B cell (primary cell): ENCODE results near the gene ARRDC5. TPM values are rescaled to one million over a fixed set of nuclear protein-coding genes. Genes with fewer than 3 reads are reported as not detected.

Source experiments
- ATAC-seq: fragments of 200-7000 bp; cut with Tn5 transposase; one replicate; pipeline ENCODE4 v1.10.0; 2021; ENCODE audit warnings: low read depth, mild to moderate bottlenecking, moderate number of reproducible peaks, moderate library complexity
- CTCF ChIA-PET: fragments of 350-600 bp; sonication (Branson Sonifier 250); formaldehyde crosslinking; loops from one replicate; lab custom pipeline; 2021; ENCODE audit warnings: antibody characterized with exemption, inconsistent platforms; lab: Charles Lee
- POLR2A ChIA-PET: fragments of 350-600 bp; sonication (Branson Sonifier 250); formaldehyde crosslinking; loops from one replicate; lab custom pipeline; 2021; ENCODE audit warnings: antibody characterized with exemption; lab: Charles Lee
- DNase-seq: peaks from one replicate; pipeline ENCODE4 v3.0.0; 2013
- H2AFZ ChIP-seq: 2 replicates; pipeline ENCODE4 v1.6.1; 2012; ENCODE audit warnings: mild to moderate bottlenecking, low read depth, low read length; ENCODE audit not compliant: insufficient read depth, poor library complexity, severe bottlenecking
- H3K27ac ChIP-seq, 2 donors: 1 replicate in 1 of 2; 2 replicates in 1 of 2; pipeline ENCODE4 v1.5.1; 2012 to 2013; ENCODE audit warnings: low read length in 2 of 2, mild to moderate bottlenecking in 2 of 2, moderate library complexity in 1 of 2
- H3K27me3 ChIP-seq, 4 experiments: fragments of 200-600 bp in 1 of 4; sonication (generic) in 1 of 4; replicated peaks in 1 of 4; 1 replicate in 2 of 4; 2 replicates in 2 of 4; pipeline versions ENCODE4 v1.6.1 to v1.7.0; 2013 to 2016; ENCODE audit warnings: low read length in 3 of 4, mild to moderate bottlenecking in 2 of 4, mixed read lengths in 1 of 4, moderate library complexity in 1 of 4; ENCODE audit not compliant: insufficient read depth in 4 of 4, control insufficient read depth in 3 of 4; ENCODE audit errors: control extremely low read depth in 1 of 4
- H3K36me3 ChIP-seq, 2 experiments: replicated peaks in 1 of 2; 1 replicate in 1 of 2; 2 replicates in 1 of 2; pipeline versions ENCODE4 v1.6.1 to v1.7.1; 2013; ENCODE audit warnings: low read length in 1 of 2; ENCODE audit not compliant: insufficient read depth in 2 of 2, control insufficient read depth in 1 of 2; ENCODE audit errors: control extremely low read depth in 1 of 2, extremely low read depth in 1 of 2
- H3K4me1 ChIP-seq, 2 donors: fragments of 200-600 bp in 1 of 2; sonication (generic) in 1 of 2; 1 replicate in 1 of 2; 2 replicates in 1 of 2; pipeline versions ENCODE4 v1.5.1 to v1.6.1; 2013 to 2017; ENCODE audit warnings: low read length in 2 of 2; ENCODE audit not compliant: control insufficient read depth in 2 of 2, insufficient read depth in 2 of 2
- H3K4me2 ChIP-seq: replicated peaks from 2 replicates; pipeline ENCODE3; 2012; ENCODE audit warnings: mild to moderate bottlenecking, low read depth, low read length; ENCODE audit not compliant: poor library complexity, severe bottlenecking
- H3K4me3 ChIP-seq, 5 experiments: fragments of 200-600 bp in 1 of 5; sonication (generic) in 1 of 5; 1 replicate in 3 of 5; 2 replicates in 2 of 5; pipeline versions ENCODE4 v1.5.1 to v1.7.0; 2011 to 2016; ENCODE audit warnings: low read length in 4 of 5, mild to moderate bottlenecking in 4 of 5, low read depth in 2 of 5, control low read depth in 1 of 5, moderate library complexity in 1 of 5; ENCODE audit not compliant: insufficient read depth in 1 of 5; ENCODE audit errors: control extremely low read depth in 1 of 5, extremely low read depth in 1 of 5
- H3K79me2 ChIP-seq: fragments of 200-600 bp; sonication (generic); one replicate; pipeline ENCODE4 v1.6.0; 2016; ENCODE audit warnings: low read length; ENCODE audit not compliant: control insufficient read depth, insufficient read depth
- H3K9ac ChIP-seq: fragments of 200-600 bp; sonication (generic); 2 replicates; pipeline ENCODE4 v1.6.1; 2017; ENCODE audit warnings: mild to moderate bottlenecking, low read length, moderate library complexity
- H3K9me3 ChIP-seq, 3 donors: one replicate each; pipeline versions ENCODE4 v1.6.1 to v1.7.1; 2013; ENCODE audit warnings: low read length in 2 of 3; ENCODE audit not compliant: control insufficient read depth in 2 of 3, insufficient read depth in 1 of 3; ENCODE audit errors: control extremely low read depth in 1 of 3
- H4K20me1 ChIP-seq: 2 replicates; pipeline ENCODE4 v1.6.0; 2012; ENCODE audit warnings: mild to moderate bottlenecking, low read length; ENCODE audit not compliant: insufficient read depth, control insufficient read depth, poor library complexity, severe bottlenecking
- H3K27ac Mint-ChIP-seq: one replicate; pipeline ENCODE4 v1.8.0; 2021; ENCODE audit warnings: mixed read lengths
- H3K27me3 Mint-ChIP-seq: one replicate; pipeline ENCODE4 v1.8.0; 2021; ENCODE audit warnings: mixed read lengths
- H3K4me1 Mint-ChIP-seq: one replicate; pipeline ENCODE4 v1.8.0; 2021; ENCODE audit warnings: mixed read lengths
- H3K4me3 Mint-ChIP-seq: one replicate; pipeline ENCODE4 v1.8.0; 2021; ENCODE audit warnings: mixed read lengths
- H3K9me3 Mint-ChIP-seq: one replicate; pipeline ENCODE4 v1.8.0; 2022; ENCODE audit warnings: mixed read lengths; ENCODE audit not compliant: insufficient read depth
- CTCF ChIP-seq: fragments of 200-600 bp; IDR thresholded peaks from one replicate; pipeline ENCODE4 v1.8.0; 2022; ENCODE audit warnings: antibody characterized with exemption, mild to moderate bottlenecking
- EZH2 ChIP-seq: IDR thresholded peaks from 2 replicates; pipeline ENCODE4 v1.6.1; 2012; ENCODE audit warnings: borderline replicate concordance, low read depth, mild to moderate bottlenecking, moderate library complexity, low read length; ENCODE audit not compliant: insufficient read depth, poor library complexity, severe bottlenecking
- WGBS: methylation state at CpG from one replicate; pipeline ENCODE4 v1.1.5; 2013; ENCODE audit warnings: missing lambda C conversion rate; ENCODE audit not compliant: insufficient coverage; 5-methylcytosine and 5-hydroxymethylcytosine counted together
- intact Hi-C: fragments of 100-400 bp; cut with micrococcal nuclease; formaldehyde crosslinking; loops from one replicate; pipeline ENCODE4 v1.10.0; 2022
- polyA plus RNA-seq: library from polyadenylated mRNA; depleted of rRNA; stranded (reverse); fragments of >200 nt; gene quantifications from 2 replicates; pipeline ENCODE4 v1.2.3, GENCODE V29; 2012
- total RNA-seq, 2 donors: library from RNA; stranded (reverse); fragments of 120-200 nt in 1 of 2; gene quantifications; 1 replicate in 1 of 2; 2 replicates in 1 of 2; pipeline versions ENCODE4 v1.2.3 to v1.2.4, GENCODE V29; 2013 to 2022

Gene ARRDC5
- total and polyA plus RNA-seq, 2 donors (not counting 1 experiment from before 2014, with no cell fraction given) = 10.2 to 13.2 TPM

GRCh38 chr19:4873930-4874329 lies 28.8 kb downstream of the ARRDC5 start:
- H3K36me3 ChIP-seq = no peaks in the 10 kb centered on the region
- peaks cover 12% of the 10 kb centered on the region for H3K79me2 ChIP-seq
- no peak overlapping the region for H3K4me2 ChIP-seq
- Mint-ChIP-seq H3K27me3 (peaks cover 6% of the 10 kb centered on the region), H3K4me1 (peaks cover 10% of the 10 kb centered on the region), H3K4me3 (no peak overlapping the region), H3K9me3 (no peaks in the 10 kb centered on the region), H3K27ac (no peak overlapping the region)
- no peak overlapping the region for H3K9ac ChIP-seq
- DNase-seq = no peak
- intact Hi-C loops = no loop called here
- TF ChIP-seq EZH2 = no peak
- no peak for TF ChIP-seq CTCF
- H2AFZ ChIP-seq = no peak overlapping the region
- POLR2A ChIA-PET = no interaction called here
- peaks cover 0 to 14% (median 1%) of the 10 kb centered on the region in 4 experiments for H3K27me3 ChIP-seq
- H3K27ac ChIP-seq = no peak overlapping the region
- ATAC-seq = no peak
- 92% methylated on average over 3 of the region's 3 CpGs for WGBS
- no peaks in the 10 kb centered on the region for H3K9me3 ChIP-seq
- peaks cover 13 to 23% of the 10 kb centered on the region in 2 donors for H3K4me1 ChIP-seq
- H3K4me3 ChIP-seq = no peak overlapping the region
- CTCF ChIA-PET = interaction anchor here (0.7 to 13.6 kb wide), 7 partner anchors 37 to 169 kb away, joined by 3 to 219 read pairs (median 5); partner anchors contain the start of genes KDM4B and UHRF1
- H4K20me1 ChIP-seq = peaks cover 6% of the 10 kb centered on the region

GRCh38 chr19:4871711-4872110 lies 31.0 kb downstream of the ARRDC5 start:
- ChIA-PET POLR2A (interaction anchor here (0.7 kb wide), 1 partner anchor 714 kb away, joined by 4 read pairs; no protein-coding TSS in a partner anchor), CTCF (interaction anchor here (0.7 to 13.6 kb wide), 13 partner anchors 8 to 159 kb away, joined by 3 to 219 read pairs (median 4); partner anchors contain the start of gene UHRF1)
- H3K4me3 Mint-ChIP-seq = no peak overlapping the region
- no peak overlapping the region for H3K27ac Mint-ChIP-seq
- Histone ChIP-seq H3K36me3 (no peaks in the 10 kb centered on the region), H3K4me2 (no peak overlapping the region), H3K4me3 (no peak overlapping the region), H2AFZ (no peak overlapping the region), H4K20me1 (no peaks in the 10 kb centered on the region), H3K9ac (no peak overlapping the region), H3K4me1 (peaks cover 3 to 24% of the 10 kb centered on the region in 2 donors), H3K27me3 (peaks cover 0 to 2% (median 0%) of the 10 kb centered on the region in 4 experiments), H3K79me2 (peaks cover 6% of the 10 kb centered on the region), H3K9me3 (no peaks in the 10 kb centered on the region), H3K27ac (no peak overlapping the region)
- WGBS = 67% methylated on average over 3 of the region's 6 CpGs
- peaks cover 6% of the 10 kb centered on the region for H3K27me3 Mint-ChIP-seq
- DNase-seq (no peak), ATAC-seq (no peak)
- intact Hi-C loops = loop anchor here (1.0 kb wide), 1 partner anchor 40 kb away; no protein-coding TSS in a partner anchor
- peaks cover 9% of the 10 kb centered on the region for H3K4me1 Mint-ChIP-seq
- no peaks in the 10 kb centered on the region for H3K9me3 Mint-ChIP-seq
- TF ChIP-seq EZH2 (no peak), CTCF (no peak)
